Adrenal gland (tissue), 5 donors: Measurements from ENCODE around the gene MAP2K7.

Experiments used
- POLR2A ChIP-seq, 2 donors: fragments of 450-650 bp; IDR thresholded peaks; one replicate each; pipeline ENCODE4 v1.6.1; 2017; ENCODE audit warnings: antibody characterized with exemption in 2 of 2, mild to moderate bottlenecking in 2 of 2, moderate library complexity in 1 of 2
- TF ChIP-seq, protein P1 (sequence below), 6 experiments: fragments of 450-650 bp in 4 of 6; fragments of 200-600 bp in 2 of 6; sonication (generic) in 1 of 6; IDR thresholded peaks; 1 replicate in 5 of 6; 2 replicates in 1 of 6; pipeline versions ENCODE4 v1.5.1 to v1.8.0; 2016 to 2021; ENCODE audit warnings: antibody characterized with exemption in 6 of 6, mild to moderate bottlenecking in 2 of 6, moderate library complexity in 1 of 6
- donor health status: DM: no; HTN: no; CAD: no.

DNA sequence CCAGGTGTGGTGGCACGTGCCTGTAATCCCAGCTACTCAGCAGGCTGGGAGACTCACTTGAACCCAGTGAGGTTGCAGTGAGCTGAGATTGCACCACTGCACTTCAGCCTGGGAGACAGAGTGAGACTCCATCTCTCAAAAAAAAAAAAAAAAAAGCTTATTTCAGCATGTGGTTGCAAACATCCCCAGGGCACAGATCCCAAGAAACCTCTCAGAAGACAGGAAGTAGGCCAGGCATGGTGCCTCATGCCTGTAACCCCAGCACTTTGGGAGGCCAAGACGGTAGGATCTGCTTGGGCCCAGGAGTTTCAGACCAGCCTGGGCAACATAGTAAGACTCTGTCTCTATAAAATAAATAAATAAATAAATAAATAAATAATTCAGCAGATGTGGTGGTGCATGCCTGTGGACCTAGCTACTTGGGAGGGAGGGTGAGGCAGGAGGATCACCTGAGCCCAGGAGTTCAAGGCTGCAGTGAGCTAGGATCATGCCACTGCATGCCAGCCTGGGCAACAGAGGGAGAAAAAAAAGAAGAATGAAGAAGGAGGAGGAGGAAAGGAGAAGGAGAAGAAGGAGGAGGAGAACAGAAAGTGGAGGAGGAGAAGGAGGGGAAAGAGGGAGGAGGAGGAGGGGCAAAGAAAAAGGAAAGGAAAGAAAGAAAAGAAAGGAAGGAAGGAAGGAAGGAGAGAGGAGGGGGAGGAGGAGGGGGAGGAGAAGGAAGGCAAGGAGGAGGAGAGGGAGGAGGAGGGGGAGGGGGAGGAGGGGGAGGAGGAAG, 19.7 kb upstream of the MAP2K7 start:
- TF ChIP-seq POLR2A (IDR thresholded peaks at IDR 0.05): no peak
- TF ChIP-seq, protein P1, sequence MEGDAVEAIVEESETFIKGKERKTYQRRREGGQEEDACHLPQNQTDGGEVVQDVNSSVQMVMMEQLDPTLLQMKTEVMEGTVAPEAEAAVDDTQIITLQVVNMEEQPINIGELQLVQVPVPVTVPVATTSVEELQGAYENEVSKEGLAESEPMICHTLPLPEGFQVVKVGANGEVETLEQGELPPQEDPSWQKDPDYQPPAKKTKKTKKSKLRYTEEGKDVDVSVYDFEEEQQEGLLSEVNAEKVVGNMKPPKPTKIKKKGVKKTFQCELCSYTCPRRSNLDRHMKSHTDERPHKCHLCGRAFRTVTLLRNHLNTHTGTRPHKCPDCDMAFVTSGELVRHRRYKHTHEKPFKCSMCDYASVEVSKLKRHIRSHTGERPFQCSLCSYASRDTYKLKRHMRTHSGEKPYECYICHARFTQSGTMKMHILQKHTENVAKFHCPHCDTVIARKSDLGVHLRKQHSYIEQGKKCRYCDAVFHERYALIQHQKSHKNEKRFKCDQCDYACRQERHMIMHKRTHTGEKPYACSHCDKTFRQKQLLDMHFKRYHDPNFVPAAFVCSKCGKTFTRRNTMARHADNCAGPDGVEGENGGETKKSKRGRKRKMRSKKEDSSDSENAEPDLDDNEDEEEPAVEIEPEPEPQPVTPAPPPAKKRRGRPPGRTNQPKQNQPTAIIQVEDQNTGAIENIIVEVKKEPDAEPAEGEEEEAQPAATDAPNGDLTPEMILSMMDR (IDR thresholded peaks at IDR 0.05): no peak
